Tibial nerve (tissue), 4 donors: ENCODE measurements around the gene CERS6.

Experiments
- EP300 ChIP-seq, 2 donors: sonication (generic); formaldehyde crosslinking; IDR thresholded peaks; one replicate each; pipeline ENCODE4 v1.6.1; 2017; ENCODE audit warnings: antibody characterized with exemption in 2 of 2, mild to moderate bottlenecking in 1 of 2
- POLR2A ChIP-seq, 2 donors: fragments of 450-650 bp; IDR thresholded peaks; one replicate each; pipeline ENCODE4 v1.6.1; 2017; ENCODE audit warnings: antibody characterized with exemption in 2 of 2, mild to moderate bottlenecking in 2 of 2, moderate library complexity in 2 of 2
- TF ChIP-seq, protein P1 (sequence below), 5 experiments: fragments of 200-600 bp in 3 of 5; fragments of 450-650 bp in 2 of 5; sonication (generic) in 3 of 5; IDR thresholded peaks; one replicate each; pipeline ENCODE4 v1.5.1; 2016 to 2019; ENCODE audit warnings: antibody characterized with exemption in 5 of 5, mild to moderate bottlenecking in 3 of 5, moderate library complexity in 2 of 5

DNA sequence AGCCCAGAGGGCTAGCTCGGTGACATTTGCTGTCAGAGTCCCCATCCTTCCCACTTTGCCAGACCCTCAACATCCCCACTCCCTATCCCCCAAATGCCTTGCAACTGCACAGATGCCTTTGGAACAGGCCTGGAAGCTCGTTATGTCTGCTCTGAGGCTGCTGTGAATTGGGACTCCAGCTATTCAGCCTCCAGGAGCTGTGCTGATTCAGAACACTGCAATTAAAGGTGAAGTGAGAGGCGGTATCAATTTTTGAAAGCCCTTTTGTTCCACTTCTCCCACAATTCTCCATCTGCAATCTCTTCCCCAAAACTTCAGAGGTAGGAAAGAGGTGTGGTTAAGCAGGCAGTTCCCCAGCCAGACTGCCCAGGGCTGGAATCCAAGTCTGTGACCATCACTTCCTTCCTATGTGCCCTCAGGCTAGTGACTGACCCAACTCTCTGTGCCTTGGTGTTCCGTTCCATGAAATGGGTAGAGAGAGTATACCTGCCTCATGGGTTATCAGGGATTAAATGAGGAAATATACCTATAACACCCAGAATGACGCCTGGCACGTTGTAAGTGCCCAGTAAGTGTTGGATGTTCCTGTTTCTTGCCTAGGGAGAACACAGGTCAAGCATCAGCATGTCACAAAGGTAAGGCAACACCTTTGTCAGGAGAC is 363.9 kb downstream of the CERS6 start:
- TF ChIP-seq, protein P1, sequence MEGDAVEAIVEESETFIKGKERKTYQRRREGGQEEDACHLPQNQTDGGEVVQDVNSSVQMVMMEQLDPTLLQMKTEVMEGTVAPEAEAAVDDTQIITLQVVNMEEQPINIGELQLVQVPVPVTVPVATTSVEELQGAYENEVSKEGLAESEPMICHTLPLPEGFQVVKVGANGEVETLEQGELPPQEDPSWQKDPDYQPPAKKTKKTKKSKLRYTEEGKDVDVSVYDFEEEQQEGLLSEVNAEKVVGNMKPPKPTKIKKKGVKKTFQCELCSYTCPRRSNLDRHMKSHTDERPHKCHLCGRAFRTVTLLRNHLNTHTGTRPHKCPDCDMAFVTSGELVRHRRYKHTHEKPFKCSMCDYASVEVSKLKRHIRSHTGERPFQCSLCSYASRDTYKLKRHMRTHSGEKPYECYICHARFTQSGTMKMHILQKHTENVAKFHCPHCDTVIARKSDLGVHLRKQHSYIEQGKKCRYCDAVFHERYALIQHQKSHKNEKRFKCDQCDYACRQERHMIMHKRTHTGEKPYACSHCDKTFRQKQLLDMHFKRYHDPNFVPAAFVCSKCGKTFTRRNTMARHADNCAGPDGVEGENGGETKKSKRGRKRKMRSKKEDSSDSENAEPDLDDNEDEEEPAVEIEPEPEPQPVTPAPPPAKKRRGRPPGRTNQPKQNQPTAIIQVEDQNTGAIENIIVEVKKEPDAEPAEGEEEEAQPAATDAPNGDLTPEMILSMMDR (IDR thresholded peaks at IDR 0.05), result no peak
- TF ChIP-seq POLR2A (IDR thresholded peaks at IDR 0.05) (no peak), EP300 (IDR thresholded peaks at IDR 0.05) (no peak)
